ENCODE results near the gene FSTL4. TPM values are rescaled to one million over a fixed set of nuclear protein-coding genes. Genes with fewer than 3 reads are reported as not detected.

FSTL4 gene
- total and polyA plus RNA-seq, 4 donors = 2.3 to 6.4 (median 5.5) TPM

DNA sequence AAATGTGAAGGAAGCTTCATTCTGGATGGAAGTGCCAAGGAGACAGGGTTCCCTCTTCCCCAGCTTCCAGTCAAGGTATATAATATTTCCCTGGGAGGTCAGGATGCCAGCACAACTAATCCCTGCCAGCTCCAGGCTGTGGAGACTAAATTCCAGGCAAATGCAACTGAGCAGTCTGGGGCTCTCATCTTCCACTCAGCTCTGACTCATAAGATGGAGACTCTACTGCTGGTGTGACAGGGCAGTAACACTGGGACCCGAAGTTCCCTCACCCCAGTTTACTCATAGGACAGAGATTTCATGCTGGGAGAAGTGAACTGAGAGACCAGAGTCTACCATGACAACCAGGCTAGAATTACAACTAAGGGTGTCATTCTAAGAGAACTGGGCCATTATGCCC is 235.4 kb downstream of the FSTL4 start:
- no peak for DNase-seq (ENCODE audit: low read depth in 4 of 6, low spot score in 6 of 6)
- WGBS (ENCODE audit: insufficient coverage) = no CpG with 5 or more reads among the region's 1 CpG
- H3K27me3 ChIP-seq (ENCODE audit: control insufficient read depth, insufficient read depth, low read length) = no peaks in the 10 kb centered on the region

DNA sequence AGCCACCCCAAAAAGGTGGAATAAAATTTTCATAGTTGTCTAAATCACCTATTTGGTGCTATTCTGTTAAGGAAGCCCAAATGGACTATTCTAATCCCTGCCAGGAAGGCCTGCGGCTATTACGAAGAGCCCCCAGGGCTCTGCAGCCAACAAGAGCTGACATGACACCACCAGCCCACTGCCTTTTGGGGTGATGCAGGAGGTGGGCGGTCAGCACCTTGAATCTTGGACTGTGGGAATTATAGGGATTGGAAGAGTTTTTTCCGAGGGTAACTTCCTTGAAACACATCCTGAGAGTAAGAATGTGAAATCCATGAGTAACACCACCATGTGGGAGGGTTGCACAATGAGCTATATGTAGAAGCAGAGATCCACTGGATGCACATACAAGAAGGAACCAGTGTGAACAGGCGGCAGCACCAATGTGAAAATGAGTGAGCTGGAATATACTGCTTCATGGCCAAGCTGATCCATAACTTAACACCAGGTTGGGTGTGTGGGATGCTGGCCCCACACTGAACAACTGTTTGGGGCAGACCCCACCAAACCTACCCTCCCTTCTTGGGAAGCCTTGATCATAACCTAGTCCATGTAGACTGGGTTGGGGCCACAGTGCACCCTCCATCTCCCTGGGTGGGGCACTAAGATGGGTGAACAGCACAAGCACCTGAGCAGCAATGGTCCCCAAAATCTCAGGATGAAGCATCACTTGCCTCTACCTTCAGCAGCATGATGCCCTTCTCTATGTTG is 239.0 kb downstream of the FSTL4 start:
- no peak for DNase-seq (ENCODE audit: low read depth in 4 of 6, low spot score in 6 of 6)

More for the DNA sequence above, 235.4 kb downstream of the FSTL4 start:
- Histone ChIP-seq H3K4me1 (ENCODE audit: control insufficient read depth, insufficient read depth, low read length) (peaks cover 7% of the 10 kb centered on the region), H3K27ac (ENCODE audit: low read depth, low read length) (no peak overlapping the region), H3K9me3 (ENCODE audit: control insufficient read depth, insufficient read depth, low read length) (peaks cover 8% of the 10 kb centered on the region), H3K36me3 (ENCODE audit: control insufficient read depth, insufficient read depth, low read length) (no peaks in the 10 kb centered on the region), H3K4me3 (ENCODE audit: low read depth, low read length) (no peak overlapping the region)

DNA sequence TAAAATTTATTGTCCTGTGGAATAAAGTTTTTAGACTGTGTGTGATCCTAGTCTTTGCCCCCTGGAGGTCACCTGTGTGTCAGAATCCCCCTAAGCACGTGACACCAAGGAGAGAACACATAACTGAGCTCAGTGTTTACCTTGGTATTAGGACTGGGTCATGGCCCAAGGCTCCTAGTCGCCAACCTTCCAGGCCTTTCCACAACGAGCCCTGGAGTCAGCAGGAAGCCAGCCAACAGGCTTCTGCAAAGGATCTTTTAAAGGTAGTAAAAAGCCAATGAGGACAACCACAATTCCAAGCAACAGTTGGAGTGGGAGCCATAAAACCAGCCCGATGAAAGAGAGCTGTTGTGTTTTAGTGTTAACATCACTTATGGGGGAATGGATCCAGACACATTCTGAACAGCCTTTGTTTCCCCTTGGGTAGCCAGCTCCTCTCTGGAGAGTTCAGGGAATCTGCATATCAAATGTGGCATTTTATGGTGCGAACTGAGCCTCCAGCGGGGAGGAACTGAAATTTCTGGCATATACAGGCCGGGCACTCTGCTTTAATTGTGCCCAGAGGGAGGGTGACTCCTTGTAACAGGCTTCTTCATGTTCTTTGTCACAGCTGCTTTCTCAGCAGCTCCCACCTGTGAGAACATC is 239.9 kb downstream of the FSTL4 start:
- H3K4me1 ChIP-seq (ENCODE audit: control insufficient read depth, insufficient read depth, low read length) = peaks cover 37% of the 10 kb centered on the region
- peak in 1 of 6 donors; percentile 69 for DNase-seq (ENCODE audit: low read depth in 4 of 6, low spot score in 6 of 6)
- H3K36me3 ChIP-seq (ENCODE audit: control insufficient read depth, insufficient read depth, low read length) = no peaks in the 10 kb centered on the region
- peaks cover 2% of the 10 kb centered on the region for H3K27me3 ChIP-seq (ENCODE audit: control insufficient read depth, insufficient read depth, low read length)
- peaks cover 4% of the 10 kb centered on the region for H3K9me3 ChIP-seq (ENCODE audit: control insufficient read depth, insufficient read depth, low read length)
- H3K27ac ChIP-seq (ENCODE audit: low read depth, low read length) = no peak overlapping the region
- H3K4me3 ChIP-seq (ENCODE audit: low read depth, low read length) = no peak overlapping the region
- WGBS (ENCODE audit: insufficient coverage) = 38% methylated on average over 5 of the region's 7 CpGs

More for the DNA sequence above, 239.0 kb downstream of the FSTL4 start:
- 92% methylated on average over 4 of the region's 5 CpGs for WGBS (ENCODE audit: insufficient coverage)
- Histone ChIP-seq H3K36me3 (ENCODE audit: control insufficient read depth, insufficient read depth, low read length) (no peaks in the 10 kb centered on the region), H3K9me3 (ENCODE audit: control insufficient read depth, insufficient read depth, low read length) (peaks cover 8% of the 10 kb centered on the region), H3K27me3 (ENCODE audit: control insufficient read depth, insufficient read depth, low read length) (peaks cover 2% of the 10 kb centered on the region), H3K27ac (ENCODE audit: low read depth, low read length) (no peak overlapping the region), H3K4me1 (ENCODE audit: control insufficient read depth, insufficient read depth, low read length) (peaks cover 32% of the 10 kb centered on the region), H3K4me3 (ENCODE audit: low read depth, low read length) (no peak overlapping the region)

DNA sequence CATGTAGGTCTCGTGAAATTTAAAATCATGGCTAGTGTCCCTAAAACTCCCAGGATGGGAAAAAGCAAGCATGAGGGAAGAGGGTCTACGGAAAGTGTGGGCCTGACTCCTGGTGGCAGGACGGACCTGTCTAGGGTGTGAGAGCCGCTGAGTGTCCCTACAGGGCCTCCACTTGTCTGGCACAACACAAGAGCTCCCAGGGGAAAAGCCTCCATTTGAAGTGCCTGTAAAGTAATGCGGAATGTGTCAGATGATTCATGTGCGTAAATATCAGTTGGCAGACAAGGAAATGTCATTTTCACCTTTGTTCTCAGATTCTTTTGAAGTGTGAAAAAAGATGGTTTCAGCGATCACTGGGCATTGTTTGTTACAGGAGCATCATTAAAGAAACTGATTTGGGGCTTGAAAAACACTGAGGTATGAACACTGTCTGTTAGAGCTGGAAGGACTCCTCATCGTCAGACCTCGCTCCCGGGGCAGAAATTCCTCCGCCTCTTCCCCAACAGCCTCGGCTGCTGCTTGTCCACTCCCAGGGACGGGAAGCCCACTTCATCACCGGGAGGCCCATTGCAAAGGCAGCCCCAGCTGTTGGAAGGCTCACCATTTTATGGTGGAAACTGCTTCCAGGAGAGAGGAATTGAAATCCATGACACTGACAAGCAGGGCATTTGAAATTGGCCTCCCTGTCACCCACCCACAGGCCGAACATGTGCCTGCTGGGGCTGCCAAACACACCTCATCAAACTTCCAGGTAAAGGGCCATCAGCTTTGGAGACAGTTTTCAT is 240.8 kb downstream of the FSTL4 start:
- Histone ChIP-seq H3K27ac (ENCODE audit: low read depth, low read length) (no peak overlapping the region), H3K9me3 (ENCODE audit: control insufficient read depth, insufficient read depth, low read length) (no peaks in the 10 kb centered on the region), H3K4me1 (ENCODE audit: control insufficient read depth, insufficient read depth, low read length) (peaks cover 37% of the 10 kb centered on the region), H3K36me3 (ENCODE audit: control insufficient read depth, insufficient read depth, low read length) (no peaks in the 10 kb centered on the region), H3K4me3 (ENCODE audit: low read depth, low read length) (no peak overlapping the region), H3K27me3 (ENCODE audit: control insufficient read depth, insufficient read depth, low read length) (peaks cover 2% of the 10 kb centered on the region)
- no peak for DNase-seq (ENCODE audit: low read depth in 4 of 6, low spot score in 6 of 6)
- 78% methylated on average over 11 of the region's 15 CpGs for WGBS (ENCODE audit: insufficient coverage)

- Histone ChIP-seq H3K36me3 (ENCODE audit: control insufficient read depth, insufficient read depth, low read length) (no peaks in the 10 kb centered on the region), H3K27me3 (ENCODE audit: control insufficient read depth, insufficient read depth, low read length) (peaks cover 2% of the 10 kb centered on the region), H3K9me3 (ENCODE audit: control insufficient read depth, insufficient read depth, low read length) (no peaks in the 10 kb centered on the region), H3K27ac (ENCODE audit: low read depth, low read length) (no peak overlapping the region), H3K4me1 (ENCODE audit: control insufficient read depth, insufficient read depth, low read length) (peaks cover 39% of the 10 kb centered on the region), H3K4me3 (ENCODE audit: low read depth, low read length) (no peak overlapping the region)
- DNase-seq (ENCODE audit: low read depth in 4 of 6, low spot score in 6 of 6) = no peak
- 96% methylated on average over 7 of the region's 7 CpGs for WGBS (ENCODE audit: insufficient coverage)
Measured at GRCh38 chr5:133370904-133371303, 241.4 kb downstream of the FSTL4 start.

- H3K4me1 ChIP-seq (ENCODE audit: control insufficient read depth, insufficient read depth, low read length) = peaks cover 40% of the 10 kb centered on the region
- no peak overlapping the region for H3K27ac ChIP-seq (ENCODE audit: low read depth, low read length)
Measured at GRCh38 chr5:133370036-133370831, 242.1 kb downstream of the FSTL4 start.

DNA sequence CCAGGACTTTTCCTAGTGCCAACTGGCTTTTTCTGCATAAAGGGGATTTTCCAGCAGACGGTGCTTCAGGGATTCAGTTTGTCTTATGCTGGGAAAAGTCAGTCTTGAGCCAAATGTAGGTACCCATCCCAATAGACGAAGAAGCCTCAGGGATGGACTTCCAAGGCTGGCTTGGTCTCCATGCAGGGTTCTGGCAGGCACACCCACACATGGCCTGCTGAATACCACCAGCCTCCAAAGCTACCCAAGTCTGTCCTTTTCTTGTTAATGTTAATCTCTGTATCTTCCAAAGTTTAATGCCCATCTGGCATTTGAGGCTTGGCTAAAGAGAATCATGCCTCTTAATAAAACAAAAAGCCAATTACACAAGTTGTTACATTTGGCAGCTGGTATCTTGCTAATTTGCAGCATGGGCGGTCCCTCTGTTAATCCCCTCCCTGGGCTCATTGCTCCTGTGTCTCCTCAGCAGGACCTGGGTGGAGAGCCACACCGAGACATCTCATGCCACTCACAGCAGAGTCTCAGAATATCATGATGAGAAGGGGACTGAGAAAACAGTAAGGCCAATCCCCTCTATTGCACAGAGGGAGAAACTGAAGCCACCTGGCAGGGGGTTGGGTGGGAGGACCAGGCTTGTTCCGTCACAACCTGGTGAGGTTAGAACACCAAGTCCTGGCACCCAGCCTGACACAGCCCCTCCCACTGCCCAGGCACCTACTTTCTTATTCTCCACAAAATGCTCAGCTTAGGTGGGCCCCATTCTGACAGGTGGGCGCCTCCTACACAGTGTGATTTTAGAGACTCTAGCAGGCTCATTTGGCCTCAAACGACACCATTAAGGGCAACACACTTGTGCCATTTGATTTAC is 243.2 kb downstream of the FSTL4 start:
- H3K4me1 ChIP-seq (ENCODE audit: control insufficient read depth, insufficient read depth, low read length) = peaks cover 42% of the 10 kb centered on the region
- no peak overlapping the region for H3K27ac ChIP-seq (ENCODE audit: low read depth, low read length)
- H3K36me3 ChIP-seq (ENCODE audit: control insufficient read depth, insufficient read depth, low read length) = no peaks in the 10 kb centered on the region
- peak in 1 of 6 donors; percentile 71 for DNase-seq (ENCODE audit: low read depth in 4 of 6, low spot score in 6 of 6)
- WGBS (ENCODE audit: insufficient coverage) = 54% methylated on average over 3 of the region's 7 CpGs
- peaks cover 2% of the 10 kb centered on the region for H3K27me3 ChIP-seq (ENCODE audit: control insufficient read depth, insufficient read depth, low read length)
- no peaks in the 10 kb centered on the region for H3K9me3 ChIP-seq (ENCODE audit: control insufficient read depth, insufficient read depth, low read length)
- no peak overlapping the region for H3K4me3 ChIP-seq (ENCODE audit: low read depth, low read length)

More at GRCh38 chr5:133370036-133370831, 242.1 kb downstream of the FSTL4 start:
- no peaks in the 10 kb centered on the region for H3K36me3 ChIP-seq (ENCODE audit: control insufficient read depth, insufficient read depth, low read length)
- no peak for DNase-seq (ENCODE audit: low read depth in 4 of 6, low spot score in 6 of 6)
- H3K27me3 ChIP-seq (ENCODE audit: control insufficient read depth, insufficient read depth, low read length) = peaks cover 2% of the 10 kb centered on the region
- WGBS (ENCODE audit: insufficient coverage) = 94% methylated on average over 8 of the region's 8 CpGs
- no peak overlapping the region for H3K4me3 ChIP-seq (ENCODE audit: low read depth, low read length)
- H3K9me3 ChIP-seq (ENCODE audit: control insufficient read depth, insufficient read depth, low read length) = no peaks in the 10 kb centered on the region

DNA sequence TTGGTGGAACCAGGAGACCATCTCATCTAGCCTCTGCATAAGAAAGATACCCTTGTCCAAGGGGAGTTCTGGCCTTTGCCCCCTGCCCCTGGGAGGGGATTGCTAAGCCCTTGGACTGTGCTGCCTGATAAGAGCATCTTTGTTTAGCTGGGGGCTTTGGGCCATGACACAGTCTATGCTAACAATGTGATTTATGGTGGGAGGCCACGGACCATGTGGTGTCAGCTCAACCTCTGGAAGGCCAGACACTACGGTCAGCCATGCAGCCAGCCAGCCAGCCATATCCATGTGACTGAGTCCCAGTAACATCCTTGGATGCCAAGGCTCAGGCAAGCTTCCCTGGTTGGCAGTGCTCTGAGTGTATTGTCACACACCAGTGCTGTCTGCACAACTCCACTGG is 244.4 kb downstream of the FSTL4 start:
- H3K27ac ChIP-seq (ENCODE audit: low read depth, low read length) = no peak overlapping the region
- H3K4me1 ChIP-seq (ENCODE audit: control insufficient read depth, insufficient read depth, low read length) = peaks cover 43% of the 10 kb centered on the region
- H3K9me3 ChIP-seq (ENCODE audit: control insufficient read depth, insufficient read depth, low read length) = no peaks in the 10 kb centered on the region
- H3K36me3 ChIP-seq (ENCODE audit: control insufficient read depth, insufficient read depth, low read length) = no peaks in the 10 kb centered on the region
- DNase-seq (ENCODE audit: low read depth in 4 of 6, low spot score in 6 of 6) = no peak
- no peak overlapping the region for H3K4me3 ChIP-seq (ENCODE audit: low read depth, low read length)
- H3K27me3 ChIP-seq (ENCODE audit: control insufficient read depth, insufficient read depth, low read length) = peaks cover 2% of the 10 kb centered on the region
- 67% methylated on average over 2 of the region's 2 CpGs for WGBS (ENCODE audit: insufficient coverage)
